ENCODE measurements around the gene WASHC4.

DNA sequence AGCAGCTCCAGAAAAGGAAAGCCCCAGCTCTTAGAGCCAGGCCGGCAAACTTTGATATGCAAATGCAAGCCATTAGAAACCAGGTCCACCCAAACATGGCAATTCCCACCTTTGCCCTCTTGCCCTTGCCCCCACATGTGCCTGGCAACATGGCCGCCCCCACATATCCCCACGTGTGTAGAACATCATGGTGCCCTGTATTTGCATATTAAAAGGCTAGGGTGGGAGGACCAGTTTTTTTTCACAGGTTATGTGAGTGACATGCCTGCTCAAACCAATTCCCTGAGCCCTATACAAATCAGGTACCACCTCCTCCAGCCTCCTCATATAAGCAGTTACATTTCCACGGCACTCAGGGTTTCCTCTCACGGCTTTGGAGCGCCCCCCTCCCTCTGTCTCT is 17.2 kb upstream of the WASHC4 start:
- TF ChIP-seq FOXA1 (IDR thresholded peaks at IDR 0.05) (no peak), HDGF (IDR thresholded peaks at IDR 0.05; ENCODE audit: borderline replicate concordance) (no peak), FOXK2 (IDR thresholded peaks at IDR 0.05) (no peak), LEF1 (IDR thresholded peaks at IDR 0.05; ENCODE audit: borderline replicate concordance) (no peak), CTBP1 (IDR thresholded peaks at IDR 0.05; ENCODE audit: borderline replicate concordance) (no peak), L3MBTL2 (conservative IDR thresholded peaks at IDR 0.05) (no peak), BHLHE40 (IDR thresholded peaks at IDR 0.05; ENCODE audit: borderline replicate concordance) (no peak), SUZ12 (IDR thresholded peaks at IDR 0.05) (no peak), NFRKB (IDR thresholded peaks at IDR 0.05) (no peak), FOXM1 (IDR thresholded peaks at IDR 0.05; ENCODE audit: borderline replicate concordance) (no peak), TARDBP (IDR thresholded peaks at IDR 0.05) (no peak), ELF4 (IDR thresholded peaks at IDR 0.05) (no peak), SP1 (IDR thresholded peaks at IDR 0.05) (no peak)
- TF ChIP-seq, protein P1, sequence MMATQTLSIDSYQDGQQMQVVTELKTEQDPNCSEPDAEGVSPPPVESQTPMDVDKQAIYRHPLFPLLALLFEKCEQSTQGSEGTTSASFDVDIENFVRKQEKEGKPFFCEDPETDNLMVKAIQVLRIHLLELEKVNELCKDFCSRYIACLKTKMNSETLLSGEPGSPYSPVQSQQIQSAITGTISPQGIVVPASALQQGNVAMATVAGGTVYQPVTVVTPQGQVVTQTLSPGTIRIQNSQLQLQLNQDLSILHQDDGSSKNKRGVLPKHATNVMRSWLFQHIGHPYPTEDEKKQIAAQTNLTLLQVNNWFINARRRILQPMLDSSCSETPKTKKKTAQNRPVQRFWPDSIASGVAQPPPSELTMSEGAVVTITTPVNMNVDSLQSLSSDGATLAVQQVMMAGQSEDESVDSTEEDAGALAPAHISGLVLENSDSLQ (IDR thresholded peaks at IDR 0.05), result no peak

Measured in HEK293T (cell line).